ENCODE results near the gene ZBTB7C. TPM values are rescaled to one million over a fixed set of nuclear protein-coding genes. Genes with fewer than 3 reads are reported as not detected.

ZBTB7C gene
- total and polyA plus RNA-seq, 9 of the 15 experiments (the other 6 are each of a cell fraction or from before 2014, with no cell fraction given): not detected

DNA sequence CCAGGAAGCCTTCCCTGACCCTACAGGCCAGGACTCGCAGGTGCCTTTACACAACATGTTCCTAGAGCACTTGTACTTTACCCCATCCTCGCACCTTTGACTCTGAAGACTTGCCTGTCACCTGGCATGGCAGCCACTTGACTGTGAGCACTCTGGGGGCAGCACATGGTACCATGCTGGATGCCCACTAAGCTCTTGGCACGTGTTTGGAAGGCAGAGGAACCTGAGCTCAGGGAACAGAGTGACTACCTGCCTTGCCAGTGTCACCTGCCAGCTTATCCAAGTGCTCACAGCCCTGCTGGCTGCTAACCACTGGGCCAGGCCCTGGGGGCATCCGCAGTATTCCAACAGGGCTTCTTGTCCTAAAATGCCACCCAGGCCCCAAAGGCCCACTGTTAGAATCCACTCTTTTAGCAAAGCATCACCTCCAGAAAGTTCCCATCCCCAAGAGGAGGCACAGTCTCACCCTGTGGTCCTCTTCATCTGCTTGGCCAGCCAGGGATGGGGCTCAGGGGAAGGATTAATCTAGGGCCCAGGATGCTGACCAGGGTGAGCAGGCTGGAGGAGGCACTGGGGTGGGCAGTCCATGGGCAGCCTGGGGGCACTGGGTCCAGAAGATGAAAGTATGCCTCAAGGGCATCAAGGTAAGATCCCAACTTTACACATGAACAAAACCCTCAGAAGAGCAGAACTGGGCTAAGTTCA lies 57.0 kb downstream of the ZBTB7C start (continued):
- TF ChIP-seq, protein P1, sequence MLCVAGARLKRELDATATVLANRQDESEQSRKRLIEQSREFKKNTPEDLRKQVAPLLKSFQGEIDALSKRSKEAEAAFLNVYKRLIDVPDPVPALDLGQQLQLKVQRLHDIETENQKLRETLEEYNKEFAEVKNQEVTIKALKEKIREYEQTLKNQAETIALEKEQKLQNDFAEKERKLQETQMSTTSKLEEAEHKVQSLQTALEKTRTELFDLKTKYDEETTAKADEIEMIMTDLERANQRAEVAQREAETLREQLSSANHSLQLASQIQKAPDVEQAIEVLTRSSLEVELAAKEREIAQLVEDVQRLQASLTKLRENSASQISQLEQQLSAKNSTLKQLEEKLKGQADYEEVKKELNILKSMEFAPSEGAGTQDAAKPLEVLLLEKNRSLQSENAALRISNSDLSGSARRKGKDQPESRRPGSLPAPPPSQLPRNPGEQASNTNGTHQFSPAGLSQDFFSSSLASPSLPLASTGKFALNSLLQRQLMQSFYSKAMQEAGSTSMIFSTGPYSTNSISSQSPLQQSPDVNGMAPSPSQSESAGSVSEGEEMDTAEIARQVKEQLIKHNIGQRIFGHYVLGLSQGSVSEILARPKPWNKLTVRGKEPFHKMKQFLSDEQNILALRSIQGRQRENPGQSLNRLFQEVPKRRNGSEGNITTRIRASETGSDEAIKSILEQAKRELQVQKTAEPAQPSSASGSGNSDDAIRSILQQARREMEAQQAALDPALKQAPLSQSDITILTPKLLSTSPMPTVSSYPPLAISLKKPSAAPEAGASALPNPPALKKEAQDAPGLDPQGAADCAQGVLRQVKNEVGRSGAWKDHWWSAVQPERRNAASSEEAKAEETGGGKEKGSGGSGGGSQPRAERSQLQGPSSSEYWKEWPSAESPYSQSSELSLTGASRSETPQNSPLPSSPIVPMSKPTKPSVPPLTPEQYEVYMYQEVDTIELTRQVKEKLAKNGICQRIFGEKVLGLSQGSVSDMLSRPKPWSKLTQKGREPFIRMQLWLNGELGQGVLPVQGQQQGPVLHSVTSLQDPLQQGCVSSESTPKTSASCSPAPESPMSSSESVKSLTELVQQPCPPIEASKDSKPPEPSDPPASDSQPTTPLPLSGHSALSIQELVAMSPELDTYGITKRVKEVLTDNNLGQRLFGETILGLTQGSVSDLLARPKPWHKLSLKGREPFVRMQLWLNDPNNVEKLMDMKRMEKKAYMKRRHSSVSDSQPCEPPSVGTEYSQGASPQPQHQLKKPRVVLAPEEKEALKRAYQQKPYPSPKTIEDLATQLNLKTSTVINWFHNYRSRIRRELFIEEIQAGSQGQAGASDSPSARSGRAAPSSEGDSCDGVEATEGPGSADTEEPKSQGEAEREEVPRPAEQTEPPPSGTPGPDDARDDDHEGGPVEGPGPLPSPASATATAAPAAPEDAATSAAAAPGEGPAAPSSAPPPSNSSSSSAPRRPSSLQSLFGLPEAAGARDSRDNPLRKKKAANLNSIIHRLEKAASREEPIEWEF (CRISPR knock-in tag; IDR thresholded peaks at IDR 0.05): no peak
- TF ChIP-seq POLR2AphosphoS5 (IDR thresholded peaks at IDR 0.05; ENCODE audit: control insufficient read depth, insufficient read depth, low read depth, low read length) (no peak), ZBTB17 (CRISPR knock-in tag; IDR thresholded peaks at IDR 0.05) (no peak), POU5F1 (IDR thresholded peaks at IDR 0.05; ENCODE audit: borderline replicate concordance, low read depth, low read length, partially characterized antibody) (no peak)
- TF ChIP-seq, protein P2, sequence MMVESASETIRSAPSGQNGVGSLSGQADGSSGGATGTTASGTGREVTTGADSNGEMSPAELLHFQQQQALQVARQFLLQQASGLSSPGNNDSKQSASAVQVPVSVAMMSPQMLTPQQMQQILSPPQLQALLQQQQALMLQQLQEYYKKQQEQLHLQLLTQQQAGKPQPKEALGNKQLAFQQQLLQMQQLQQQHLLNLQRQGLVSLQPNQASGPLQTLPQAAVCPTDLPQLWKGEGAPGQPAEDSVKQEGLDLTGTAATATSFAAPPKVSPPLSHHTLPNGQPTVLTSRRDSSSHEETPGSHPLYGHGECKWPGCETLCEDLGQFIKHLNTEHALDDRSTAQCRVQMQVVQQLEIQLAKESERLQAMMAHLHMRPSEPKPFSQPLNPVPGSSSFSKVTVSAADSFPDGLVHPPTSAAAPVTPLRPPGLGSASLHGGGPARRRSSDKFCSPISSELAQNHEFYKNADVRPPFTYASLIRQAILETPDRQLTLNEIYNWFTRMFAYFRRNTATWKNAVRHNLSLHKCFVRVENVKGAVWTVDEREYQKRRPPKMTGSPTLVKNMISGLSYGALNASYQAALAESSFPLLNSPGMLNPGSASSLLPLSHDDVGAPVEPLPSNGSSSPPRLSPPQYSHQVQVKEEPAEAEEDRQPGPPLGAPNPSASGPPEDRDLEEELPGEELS (CRISPR knock-in tag; IDR thresholded peaks at IDR 0.05; ENCODE audit: borderline replicate concordance): no peak

All from K562 (cell line).